Kidney epithelial cell (primary cell): ENCODE data around the gene F13A1. TPM values are rescaled to one million over a fixed set of nuclear protein-coding genes. Genes with fewer than 3 reads are reported as not detected.

Experiments
- DNase-seq: peaks from one replicate; pipeline ENCODE4 v3.0.0-alpha.2; 2010; ENCODE audit warnings: low read depth
- H3K27me3 ChIP-seq: 2 replicates; pipeline ENCODE4 v1.6.0; 2011; ENCODE audit warnings: low read length; ENCODE audit not compliant: control insufficient read depth, insufficient read depth
- H3K36me3 ChIP-seq: 2 replicates; pipeline ENCODE4 v1.5.1; 2011; ENCODE audit warnings: low read length; ENCODE audit not compliant: control insufficient read depth, insufficient read depth
- H3K4me3 ChIP-seq: 2 replicates; pipeline ENCODE4 v1.5.1; 2011; ENCODE audit warnings: low read depth, mild to moderate bottlenecking, control low read depth, low read length
- CTCF ChIP-seq: IDR thresholded peaks from 2 replicates; pipeline ENCODE4 v1.5.1; 2011; ENCODE audit warnings: mild to moderate bottlenecking, moderate library complexity, low read length, control low read depth, inconsistent platforms; ENCODE audit not compliant: insufficient read depth, poor library complexity, severe bottlenecking
- total RNA-seq: library from RNA; depleted of rRNA; stranded (reverse); fragments of >200 nt; gene quantifications from 2 replicates; pipeline ENCODE4 v1.2.3, GENCODE V29; 2015

F13A1 gene
- total RNA-seq, 1 donor from 2014 or later: 2.1 TPM

- no peak for DNase-seq
- no peak for TF ChIP-seq CTCF
Observed at GRCh38 chr6:6362056-6362840, 41.8 kb upstream of the F13A1 start.

GRCh38 chr6:6357530-6357929 lies 37.1 kb upstream of the F13A1 start:
- TF ChIP-seq CTCF: no peak

More at GRCh38 chr6:6362056-6362840, 41.8 kb upstream of the F13A1 start:
- Histone ChIP-seq H3K36me3 (no peaks in the 10 kb centered on the region), H3K4me3 (no peak overlapping the region), H3K27me3 (no peaks in the 10 kb centered on the region)

GRCh38 chr6:6357032-6357431 lies 36.6 kb upstream of the F13A1 start:
- Histone ChIP-seq H3K27me3 (no peaks in the 10 kb centered on the region), H3K36me3 (no peaks in the 10 kb centered on the region), H3K4me3 (no peak overlapping the region)
- TF ChIP-seq CTCF: no peak
- DNase-seq: no peak

More at GRCh38 chr6:6357530-6357929, 37.1 kb upstream of the F13A1 start:
- H3K27me3 ChIP-seq: no peaks in the 10 kb centered on the region
- H3K4me3 ChIP-seq: no peak overlapping the region
- DNase-seq: no peak
- H3K36me3 ChIP-seq: no peaks in the 10 kb centered on the region

GRCh38 chr6:6352772-6353171 lies 32.3 kb upstream of the F13A1 start:
- no peak for DNase-seq

GRCh38 chr6:6351511-6352025 lies 31.1 kb upstream of the F13A1 start:
- Histone ChIP-seq H3K4me3 (no peak overlapping the region), H3K27me3 (peaks cover 2% of the 10 kb centered on the region), H3K36me3 (no peaks in the 10 kb centered on the region)
- no peak for DNase-seq
- TF ChIP-seq CTCF: no peak

More at GRCh38 chr6:6352772-6353171, 32.3 kb upstream of the F13A1 start:
- Histone ChIP-seq H3K27me3 (peaks cover 2% of the 10 kb centered on the region), H3K36me3 (no peaks in the 10 kb centered on the region), H3K4me3 (no peak overlapping the region)
- TF ChIP-seq CTCF: no peak

- H3K27me3 ChIP-seq: peaks cover 2% of the 10 kb centered on the region
- H3K4me3 ChIP-seq: no peak overlapping the region
- DNase-seq: no peak
- H3K36me3 ChIP-seq: no peaks in the 10 kb centered on the region
- TF ChIP-seq CTCF: no peak
Observed at GRCh38 chr6:6350696-6351095, 30.2 kb upstream of the F13A1 start.
